SJSA1 (cell line): ENCODE data around the gene TNFRSF9. TPM values are rescaled to one million over a fixed set of nuclear protein-coding genes. Genes with fewer than 3 reads are reported as not detected.

Experiments used
- DNase-seq, 2 experiments: peaks; one replicate each; pipeline ENCODE4 v3.0.0-alpha.2; 2015 to 2020; ENCODE audit warnings: low spot score in 2 of 2, low read depth in 1 of 2
- H3K27ac ChIP-seq: fragments of 250-450 bp; sonication (Bioruptor Pico); 2 replicates; pipeline ENCODE4 v1.5.1; 2020; ENCODE audit warnings: mild to moderate bottlenecking, moderate library complexity
- H3K27me3 ChIP-seq: fragments of 250-450 bp; sonication (Bioruptor Pico); replicated peaks from 2 replicates; pipeline ENCODE4 v1.5.1; 2020; ENCODE audit warnings: mild to moderate bottlenecking, moderate library complexity
- H3K36me3 ChIP-seq: fragments of 250-450 bp; sonication (Bioruptor Pico); 2 replicates; pipeline ENCODE4 v1.5.1; 2020; ENCODE audit warnings: mild to moderate bottlenecking
- H3K4me1 ChIP-seq: fragments of 250-450 bp; sonication (Bioruptor Pico); replicated peaks from 2 replicates; pipeline ENCODE4 v1.6.1; 2021; ENCODE audit warnings: mild to moderate bottlenecking
- H3K4me3 ChIP-seq: fragments of 250-450 bp; sonication (Bioruptor Pico); 2 replicates; pipeline ENCODE4 v1.5.1; 2020; ENCODE audit warnings: mild to moderate bottlenecking
- H3K9me3 ChIP-seq: fragments of 250-450 bp; sonication (Bioruptor Pico); replicated peaks from 2 replicates; pipeline ENCODE4 v1.5.1; 2020; ENCODE audit warnings: mild to moderate bottlenecking
- total RNA-seq: library from RNA; depleted of rRNA; stranded (reverse); fragments of >200 nt; shearing (Covaris generic); gene quantifications from 2 replicates; pipeline ENCODE4 v1.2.3, GENCODE V29; 2014; rRNA removed

TNFRSF9 gene
- 3.4 and 5.6 TPM in 2 replicates for total RNA-seq

GRCh38 chr1:7940745-7941436 is at the start of gene TNFRSF9:
Gene TNFRSF9 (minus strand): TSS chr1:7940839. CDS start chr1:7939994, 845 bp downstream.
- peak within 1 kb of the TSS; percentile 88 for H3K27ac ChIP-seq
- DNase-seq: peak; percentile 59 to 86
- H3K4me1 ChIP-seq: peaks cover 26% of the 10 kb centered on the region
- no peaks in the 10 kb centered on the region for H3K36me3 ChIP-seq
- 0 out of 2 replicates have a peak within 1 kb of the TSS, but pooled peaks have one; percentile 2 for H3K4me3 ChIP-seq
- no peaks in the 10 kb centered on the region for H3K9me3 ChIP-seq
- no peaks in the 10 kb centered on the region for H3K27me3 ChIP-seq

- peaks cover 41% of the 10 kb centered on the region for H3K36me3 ChIP-seq
- no peaks in the 10 kb centered on the region for H3K27me3 ChIP-seq
- peaks cover 14% of the 10 kb centered on the region for H3K4me1 ChIP-seq
- DNase-seq: no peak
- H3K4me3 ChIP-seq: no peak overlapping the region
- H3K9me3 ChIP-seq: no peaks in the 10 kb centered on the region
- H3K27ac ChIP-seq: no peak overlapping the region
These were observed 49.3 kb upstream of the TNFRSF9 start for GRCh38 chr1:7989762-7990428.

- no peaks in the 10 kb centered on the region for H3K27me3 ChIP-seq
- no peak overlapping the region for H3K4me3 ChIP-seq
- DNase-seq: no peak
- peaks cover 54% of the 10 kb centered on the region for H3K36me3 ChIP-seq
- H3K4me1 ChIP-seq: peaks cover 1% of the 10 kb centered on the region; the same call in 1 of the 2 replicates
- no peaks in the 10 kb centered on the region for H3K9me3 ChIP-seq
- no peak overlapping the region for H3K27ac ChIP-seq
These were observed 47.9 kb upstream of the TNFRSF9 start for GRCh38 chr1:7988576-7988975.

GRCh38 chr1:7987528-7987927 is 46.9 kb upstream of the TNFRSF9 start:
- Histone ChIP-seq H3K36me3 (peaks cover 61% of the 10 kb centered on the region), H3K27me3 (no peaks in the 10 kb centered on the region), H3K9me3 (no peaks in the 10 kb centered on the region), H3K27ac (no peak overlapping the region), H3K4me3 (no peak overlapping the region), H3K4me1 (peaks cover under 1% of the 10 kb centered on the region; the same call in 1 of the 2 replicates)
- DNase-seq: no peak

- no peak for DNase-seq
- peaks cover 76% of the 10 kb centered on the region for H3K36me3 ChIP-seq
- H3K27me3 ChIP-seq: no peaks in the 10 kb centered on the region
- H3K27ac ChIP-seq: no peak overlapping the region
- no peak overlapping the region for H3K4me3 ChIP-seq
- H3K4me1 ChIP-seq: peaks cover 3% of the 10 kb centered on the region; the same call in 1 of the 2 replicates
- H3K9me3 ChIP-seq: no peaks in the 10 kb centered on the region
These were observed 45.4 kb upstream of the TNFRSF9 start for GRCh38 chr1:7985851-7986612.

GRCh38 chr1:7984811-7985210 is 44.2 kb upstream of the TNFRSF9 start:
- H3K4me3 ChIP-seq: no peak overlapping the region
- no peaks in the 10 kb centered on the region for H3K9me3 ChIP-seq
- no peaks in the 10 kb centered on the region for H3K27me3 ChIP-seq
- DNase-seq: no peak
- H3K36me3 ChIP-seq: peaks cover 85% of the 10 kb centered on the region
- peaks cover 3% of the 10 kb centered on the region; the same call in 1 of the 2 replicates for H3K4me1 ChIP-seq
- H3K27ac ChIP-seq: no peak overlapping the region

GRCh38 chr1:7983086-7983778 is 42.6 kb upstream of the TNFRSF9 start:
- Histone ChIP-seq H3K27me3 (no peaks in the 10 kb centered on the region), H3K4me3 (no peak overlapping the region), H3K9me3 (no peaks in the 10 kb centered on the region), H3K36me3 (peaks cover 94% of the 10 kb centered on the region), H3K4me1 (peaks cover 3% of the 10 kb centered on the region; the same call in 1 of the 2 replicates), H3K27ac (no peak overlapping the region)
- no peak for DNase-seq

GRCh38 chr1:7980984-7981383 is 40.3 kb upstream of the TNFRSF9 start:
- Histone ChIP-seq H3K4me1 (peaks cover 3% of the 10 kb centered on the region; the same call in 1 of the 2 replicates), H3K36me3 (peaks cover 97% of the 10 kb centered on the region), H3K27me3 (no peaks in the 10 kb centered on the region), H3K4me3 (no peak overlapping the region), H3K9me3 (no peaks in the 10 kb centered on the region), H3K27ac (no peak overlapping the region)
- no peak for DNase-seq

- H3K4me3 ChIP-seq: no peak overlapping the region
- DNase-seq: peak; percentile 64 to 80
- no peaks in the 10 kb centered on the region for H3K27me3 ChIP-seq
These were observed 34.7 kb upstream of the TNFRSF9 start for GRCh38 chr1:7975212-7975865.

GRCh38 chr1:7973086-7973485 is 32.4 kb upstream of the TNFRSF9 start:
- Histone ChIP-seq H3K27me3 (no peaks in the 10 kb centered on the region), H3K27ac (no peak overlapping the region), H3K4me3 (no peak overlapping the region), H3K9me3 (no peaks in the 10 kb centered on the region), H3K4me1 (no peaks in the 10 kb centered on the region), H3K36me3 (peaks cover 83% of the 10 kb centered on the region)
- no peak for DNase-seq

More at GRCh38 chr1:7975212-7975865, 34.7 kb upstream of the TNFRSF9 start:
- H3K36me3 ChIP-seq: peaks cover 83% of the 10 kb centered on the region
- no peaks in the 10 kb centered on the region for H3K4me1 ChIP-seq
- no peak overlapping the region for H3K27ac ChIP-seq
- H3K9me3 ChIP-seq: no peaks in the 10 kb centered on the region

- Histone ChIP-seq H3K4me1 (no peaks in the 10 kb centered on the region), H3K36me3 (peaks cover 83% of the 10 kb centered on the region), H3K4me3 (no peak overlapping the region), H3K27ac (no peak overlapping the region), H3K27me3 (no peaks in the 10 kb centered on the region), H3K9me3 (no peaks in the 10 kb centered on the region)
- DNase-seq: no peak
These were observed 31.6 kb upstream of the TNFRSF9 start for GRCh38 chr1:7972285-7972684.

GRCh38 chr1:7971024-7971423 is 30.4 kb upstream of the TNFRSF9 start:
- Histone ChIP-seq H3K27ac (no peak overlapping the region), H3K4me3 (no peak overlapping the region), H3K36me3 (peaks cover 83% of the 10 kb centered on the region), H3K4me1 (no peaks in the 10 kb centered on the region), H3K27me3 (no peaks in the 10 kb centered on the region), H3K9me3 (no peaks in the 10 kb centered on the region)
- no peak for DNase-seq

GRCh38 chr1:7970246-7970645 is 29.6 kb upstream of the TNFRSF9 start:
- no peak for DNase-seq
- Histone ChIP-seq H3K36me3 (peaks cover 83% of the 10 kb centered on the region), H3K4me1 (no peaks in the 10 kb centered on the region), H3K4me3 (no peak overlapping the region), H3K27me3 (no peaks in the 10 kb centered on the region), H3K9me3 (no peaks in the 10 kb centered on the region), H3K27ac (no peak overlapping the region)
